Pancreas (tissue), 10 donors: ENCODE measurements around the gene UEVLD. TPM values are rescaled to one million over a fixed set of nuclear protein-coding genes. Genes with fewer than 3 reads are reported as not detected.

Experiments used
- ATAC-seq, 4 donors: fragments of 200-7000 bp; cut with Tn5 transposase; one replicate each; pipeline versions ENCODE4 v1.8.0 to v1.9.1; 2020; ENCODE audit warnings: mild to moderate bottlenecking in 4 of 4, moderate library complexity in 4 of 4
- DNase-seq, 6 donors: peaks; one replicate each; pipeline ENCODE4 v3.0.0-alpha.2; 2020
- FAIRE-seq: peaks from 2 replicates; lab custom pipeline; 2012; peaks lifted over from hg19 to GRCh38; lab: Jason Lieb, UNC
- H3K27ac ChIP-seq, 4 donors: fragments of 200-600 bp; sonication (generic); 1 replicate in 3 of 4; 2 replicates in 1 of 4; pipeline versions ENCODE4 v1.5.0 to v1.8.0; 2020
- H3K27me3 ChIP-seq, 4 donors: fragments of 200-600 bp; one replicate each; pipeline ENCODE4 v1.8.0; 2021
- H3K36me3 ChIP-seq, 3 donors: fragments of 200-600 bp; sonication (generic) in 1 of 3; one replicate each; pipeline versions ENCODE4 v1.5.0 to v1.8.0; 2020 to 2021
- H3K4me1 ChIP-seq, 3 donors: fragments of 200-600 bp; one replicate each; pipeline ENCODE4 v1.8.0; 2021
- H3K4me3 ChIP-seq, 4 donors: fragments of 200-600 bp; sonication (generic) in 2 of 4; one replicate each; pipeline versions ENCODE4 v1.5.0 to v1.8.0; 2020 to 2021
- H3K9me3 ChIP-seq, 4 donors: fragments of 200-600 bp; one replicate each; pipeline ENCODE4 v1.8.0; 2021
- CTCF ChIP-seq, 4 donors: fragments of 200-600 bp; sonication (generic) in 3 of 4; IDR thresholded peaks; one replicate each; pipeline versions ENCODE4 v1.5.0 to v1.8.0; 2021; ENCODE audit warnings: antibody characterized with exemption in 4 of 4
- WGBS, 2 donors: extraction: QIAGEN DNeasy Blood & Tissue Kit; methylation state at CpG; one replicate each; pipeline ENCODE4 v1.1.7; 2013; 5-methylcytosine and 5-hydroxymethylcytosine counted together
- intact Hi-C, 3 donors: fragments of 100-400 bp; cut with DNase I; formaldehyde crosslinking; loops; one replicate each; pipeline versions ENCODE4 v1.11.1 to v1.14.2; 2022
- polyA plus RNA-seq, 2 donors: library from polyadenylated mRNA; stranded (reverse); fragments of 200-250 nt; gene quantifications; one replicate each; pipeline ENCODE4 v1.2.3, GENCODE V29; 2013
- total RNA-seq, 6 donors: library from RNA; stranded (reverse); fragmentation: NEBNext Ultra II Directional in 4 of 6; extraction: Animal tissue kit (Norgen Biotek cat#: 25700) in 4 of 6; gene quantifications; one replicate each; pipeline versions ENCODE4 v1.2.1 to v1.2.4, GENCODE V29; 2021 to 2023
- donor health status: healthy with polysubstance abuse.
- donor health status: DM: no; HTN: no; CAD: no; lungs with moderate emphysema.
- donor health status: DM: no; HTN: no; CAD: no.
- donor health status: control.
- donor health status: control.
- donor health status: Bipolar disorder and iron deficiency.
- donor health status: DM: yes; HTN: yes; CAD: no.
- donor health status: DM: no; HTN: no; CAD: no.
- donor health status: DM: no; HTN: no; CAD: no.
- donor health status: DM: yes; HTN: yes; CAD: no.

Gene UEVLD
- total RNA-seq: 10 to 100 TPM in 2 of 6 donors, 1 to 10 TPM in 4; 6.8 to 11.2 (median 8.4) TPM
- polyA plus RNA-seq: 1 to 10 TPM; 3.3 to 5.4 TPM

GRCh38 chr11:18588297-18589252, at the start of gene UEVLD:
Gene UEVLD, minus strand, starts transcription at chr11:18588734. Its CDS starts 80 bp downstream, at chr11:18588654.
- DNase-seq: peak; percentile 85 to 95 (median 90)
- intact Hi-C loops: no loop called here

GRCh38 chr11:18634140-18635032, 45.9 kb upstream of the UEVLD start, which contains the start of gene SPTY2D1:
Gene SPTY2D1, minus strand, starts transcription at chr11:18634342. Its CDS starts 85 bp downstream, at chr11:18634257.
- ATAC-seq: peak; percentile 97 to 100 (median 98)
- no peak for TF ChIP-seq CTCF (IDR thresholded peaks at IDR 0.05)
- no peaks in the 10 kb centered on the region for H3K36me3 ChIP-seq
- WGBS, 2 donors: 0% methylated on average over 60 of the region's 60 CpGs
- FAIRE-seq: peak; percentile 88
- intact Hi-C loops: no loop called here
- H3K27ac ChIP-seq: peak within 1 kb of the TSS; percentile 86 to 93 (median 92)
- H3K4me1 ChIP-seq: peaks cover 7 to 12% (median 11%) of the 10 kb centered on the region in 3 donors
- H3K9me3 ChIP-seq: no peaks in the 10 kb centered on the region
- peak; percentile 93 to 100 (median 98) for DNase-seq
- no peaks in the 10 kb centered on the region for H3K27me3 ChIP-seq
- peak within 1 kb of the TSS; percentile 75 to 89 (median 78) for H3K4me3 ChIP-seq

More at GRCh38 chr11:18588297-18589252, at the start of gene UEVLD:
- H3K4me3 ChIP-seq: peak within 1 kb of the TSS; percentile 80 to 92 (median 90)
- 0% methylated on average over 47 to 50 of the region's 50 CpGs for WGBS, 2 donors
- H3K9me3 ChIP-seq: no peaks in the 10 kb centered on the region
- no peak for TF ChIP-seq CTCF (IDR thresholded peaks at IDR 0.05)
- H3K36me3 ChIP-seq: no peaks in the 10 kb centered on the region
- no peaks in the 10 kb centered on the region for H3K27me3 ChIP-seq
- peaks cover 0 to 15% (median 0%) of the 10 kb centered on the region in 3 donors for H3K4me1 ChIP-seq
- peak within 1 kb of the TSS in 3 of 4 donors; percentile 53 to 77 (median 68) for H3K27ac ChIP-seq
- no peak for FAIRE-seq
- peak; percentile 99 to 100 (median 99) for ATAC-seq

- Histone ChIP-seq H3K27me3 (no peaks in the 10 kb centered on the region), H3K27ac (peak overlapping the region; percentile 86 to 93 (median 92)), H3K9me3 (no peaks in the 10 kb centered on the region), H3K36me3 (no peaks in the 10 kb centered on the region), H3K4me1 (peaks cover 7 to 12% (median 11%) of the 10 kb centered on the region in 3 donors), H3K4me3 (peak overlapping the region; percentile 75 to 89 (median 78))
- intact Hi-C loops: no loop called here
- WGBS, 2 donors: 2 to 4% methylated on average over 31 of the region's 31 CpGs
- no peak for TF ChIP-seq CTCF (IDR thresholded peaks at IDR 0.05)
- peak in 2 of 4 donors; percentile 1 to 2 for ATAC-seq
- DNase-seq: no peak
- FAIRE-seq: no peak
Observed at GRCh38 chr11:18633256-18634139, 45.0 kb upstream of the UEVLD start.

GRCh38 chr11:18632841-18633240, 44.3 kb upstream of the UEVLD start:
- Histone ChIP-seq H3K27ac (no peak overlapping the region), H3K36me3 (no peaks in the 10 kb centered on the region), H3K27me3 (no peaks in the 10 kb centered on the region), H3K9me3 (no peaks in the 10 kb centered on the region), H3K4me1 (peaks cover 7 to 12% (median 11%) of the 10 kb centered on the region in 3 donors), H3K4me3 (peak overlapping the region in 1 of 4 donors; percentile 89)
- no peak for DNase-seq
- TF ChIP-seq CTCF (IDR thresholded peaks at IDR 0.05): no peak
- WGBS, 2 donors: 22 to 32% methylated on average over 2 of the region's 2 CpGs
- no peak for FAIRE-seq
- no peak for ATAC-seq
- intact Hi-C loops: no loop called here
